ENCODE results near the gene SDR9C7. TPM values are rescaled to one million over a fixed set of nuclear protein-coding genes. Genes with fewer than 3 reads are reported as not detected.
"Not testable (repeated sequence)": the region's sequence is repeated elsewhere in the genome, so short reads cannot be mapped to it uniquely, and the experiment has no call there.

The SDR9C7 gene
- total RNA-seq, 2 experiments from 2014 or later = not detected

DNA sequence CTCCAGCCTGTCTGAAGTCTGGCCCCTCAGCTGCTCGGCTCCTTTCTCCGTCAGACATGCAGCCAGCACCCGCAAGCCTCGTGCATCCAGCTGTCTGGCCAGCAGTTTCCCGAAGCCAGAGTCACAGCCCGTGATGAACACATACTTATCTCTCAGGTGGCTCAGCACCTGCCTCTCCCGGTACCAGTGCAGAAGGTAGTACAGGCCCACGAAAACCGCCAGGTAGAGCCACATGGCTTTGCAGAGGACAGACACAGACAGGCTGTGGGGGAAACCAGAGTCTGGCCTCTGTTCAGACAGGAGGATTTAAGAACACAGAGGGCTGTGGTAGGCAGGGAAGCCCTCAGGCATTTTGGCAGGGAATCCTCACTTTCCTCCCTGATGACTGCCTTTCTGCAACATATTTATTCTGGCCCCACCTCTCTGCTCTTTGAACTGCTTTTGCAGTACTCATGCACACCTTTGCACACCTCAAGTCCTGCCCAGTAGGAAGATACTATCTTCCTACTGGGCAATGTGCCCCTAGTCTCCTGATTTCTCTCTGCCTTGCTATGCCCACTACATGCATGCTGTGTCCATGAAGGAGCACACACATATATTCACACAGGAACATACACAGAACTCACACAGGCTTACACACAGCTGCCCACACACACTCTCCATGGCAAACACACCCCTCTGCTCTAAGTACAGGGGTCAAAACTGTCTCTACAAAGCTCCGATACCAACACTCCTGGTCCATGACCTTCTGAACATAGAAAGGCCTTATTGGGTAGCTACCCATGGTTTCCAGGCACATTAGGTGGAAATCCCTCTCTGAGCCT, 23.2 kb upstream of the SDR9C7 start, which contains the start of gene RDH16:
RDH16 (minus strand) TSS at position 380 of the 824 bp plus-strand sequence; CDS start at position 234, 146 bp downstream.
- no peaks in the 10 kb centered on the region for H3K36me3 Mint-ChIP-seq
- no peak within 1 kb of the TSS for H3K27ac Mint-ChIP-seq
- no peak within 1 kb of the TSS for H3K4me3 Mint-ChIP-seq
- no peaks in the 10 kb centered on the region for H3K27me3 Mint-ChIP-seq
- no peaks in the 10 kb centered on the region for H3K4me1 Mint-ChIP-seq
- H3K9me3 Mint-ChIP-seq = peaks cover 4% of the 10 kb centered on the region
- DNase-seq = no peak

GRCh38 chr12:56955631-56956256, 21.5 kb upstream of the SDR9C7 start:
- H3K4me3 Mint-ChIP-seq = no peak overlapping the region
- H3K27ac Mint-ChIP-seq = no peak overlapping the region
- H3K9me3 Mint-ChIP-seq = peaks cover 4% of the 10 kb centered on the region
- H3K27me3 Mint-ChIP-seq = no peaks in the 10 kb centered on the region
- H3K4me1 Mint-ChIP-seq = no peaks in the 10 kb centered on the region
- no peak for DNase-seq
- H3K36me3 Mint-ChIP-seq = no peaks in the 10 kb centered on the region

DNA sequence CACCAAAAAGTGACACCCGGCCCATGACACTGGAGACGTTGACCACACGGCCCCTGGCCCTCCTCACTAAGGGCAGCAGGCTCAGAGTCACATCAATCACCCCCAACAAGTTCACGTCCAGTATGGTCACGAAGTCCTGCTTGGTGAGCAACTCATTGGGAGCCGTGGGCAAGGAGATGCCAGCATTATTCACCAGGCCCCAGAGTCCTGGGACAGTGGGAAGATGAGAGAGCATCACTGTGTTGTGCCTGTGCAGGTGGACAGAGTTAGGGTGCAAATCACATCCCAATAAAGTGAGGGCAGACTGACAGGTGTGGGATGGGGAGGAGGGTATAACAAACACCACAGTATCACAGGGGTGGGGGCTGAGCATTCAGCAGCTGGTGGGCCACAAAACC, 20.7 kb upstream of the SDR9C7 start:
- Mint-ChIP-seq H3K27ac (no peak overlapping the region), H3K4me3 (no peak overlapping the region)
- DNase-seq = no peak

DNA sequence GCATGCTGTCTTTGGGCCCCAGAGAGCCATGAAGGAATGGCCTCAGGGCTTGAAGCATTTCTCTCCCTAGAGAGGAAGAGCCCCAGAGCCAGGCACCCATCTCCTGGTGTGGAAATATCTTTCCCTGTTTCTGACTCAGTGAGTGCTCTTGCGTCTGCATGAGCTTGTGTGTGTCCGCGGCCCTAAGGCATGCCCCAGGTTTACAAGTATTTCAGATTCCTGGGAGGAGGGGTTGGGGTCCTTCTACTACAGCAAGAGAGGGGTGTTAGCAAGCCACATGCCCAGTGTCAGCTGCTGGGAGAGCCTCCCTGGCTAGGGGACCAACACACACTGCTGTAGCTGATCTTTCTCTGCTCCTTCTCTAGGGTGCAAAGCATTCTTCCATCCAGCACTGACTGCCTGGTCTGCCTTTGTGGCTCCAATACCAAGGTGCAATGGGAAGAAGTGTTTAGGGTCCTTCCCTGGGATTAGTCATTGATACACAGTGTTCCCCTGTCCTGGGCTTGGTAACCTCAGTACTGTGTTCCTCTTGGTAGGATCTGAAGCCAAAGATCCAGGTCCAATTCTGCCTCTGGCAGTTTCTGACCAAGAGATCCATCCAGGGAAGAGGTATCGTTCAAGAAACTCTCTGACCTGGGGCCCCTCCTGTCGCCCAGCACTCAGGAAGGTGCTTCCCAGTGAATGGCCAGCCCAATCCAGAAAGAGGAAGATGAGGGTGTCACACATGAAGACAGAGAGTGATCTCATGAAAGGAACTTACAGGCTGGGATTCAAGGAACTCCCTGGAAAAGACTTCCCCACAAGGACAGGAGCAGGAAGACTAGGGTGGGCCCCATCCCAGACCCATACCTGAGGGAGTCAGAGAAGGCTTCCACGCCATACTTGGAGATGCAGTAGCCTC, 20.1 kb upstream of the SDR9C7 start:
- Mint-ChIP-seq H3K4me1 (no peaks in the 10 kb centered on the region), H3K9me3 (peaks cover 4% of the 10 kb centered on the region)

More for the DNA sequence above, 20.7 kb upstream of the SDR9C7 start:
- no peaks in the 10 kb centered on the region for H3K27me3 Mint-ChIP-seq
- no peaks in the 10 kb centered on the region for H3K4me1 Mint-ChIP-seq
- H3K9me3 Mint-ChIP-seq = peaks cover 4% of the 10 kb centered on the region
- H3K36me3 Mint-ChIP-seq = no peaks in the 10 kb centered on the region

DNA sequence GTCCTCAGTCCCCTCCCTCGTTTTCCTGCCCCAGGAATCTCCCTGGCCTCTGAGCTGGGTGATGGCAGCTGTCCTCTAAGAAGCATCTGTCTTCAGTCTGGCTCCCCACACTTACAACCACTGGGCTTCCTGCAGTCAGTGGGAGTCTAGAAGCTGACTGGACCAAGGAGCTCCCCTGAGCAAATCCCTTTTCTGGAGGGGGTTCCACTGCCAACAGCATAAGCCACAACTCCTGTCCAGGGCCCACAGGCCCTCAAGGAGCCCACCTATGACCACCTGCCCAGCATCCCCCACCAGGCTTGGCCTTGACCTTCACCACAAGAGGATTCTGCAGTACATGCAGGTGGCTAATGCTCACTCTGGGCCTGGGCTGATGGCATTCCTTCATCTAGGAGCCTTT, 19.1 kb upstream of the SDR9C7 start:
- Mint-ChIP-seq H3K36me3 (no peaks in the 10 kb centered on the region), H3K9me3 (peaks cover 4% of the 10 kb centered on the region), H3K4me1 (no peaks in the 10 kb centered on the region), H3K27ac (no peak overlapping the region), H3K4me3 (no peak overlapping the region), H3K27me3 (no peaks in the 10 kb centered on the region)
- no peak for DNase-seq

More for the DNA sequence above, 20.1 kb upstream of the SDR9C7 start:
- DNase-seq = no peak
- Mint-ChIP-seq H3K36me3 (no peaks in the 10 kb centered on the region), H3K27me3 (no peaks in the 10 kb centered on the region), H3K27ac (no peak overlapping the region), H3K4me3 (no peak overlapping the region)

GRCh38 chr12:56951582-56952339, 17.6 kb upstream of the SDR9C7 start:
- H3K27me3 Mint-ChIP-seq = no peaks in the 10 kb centered on the region

DNA sequence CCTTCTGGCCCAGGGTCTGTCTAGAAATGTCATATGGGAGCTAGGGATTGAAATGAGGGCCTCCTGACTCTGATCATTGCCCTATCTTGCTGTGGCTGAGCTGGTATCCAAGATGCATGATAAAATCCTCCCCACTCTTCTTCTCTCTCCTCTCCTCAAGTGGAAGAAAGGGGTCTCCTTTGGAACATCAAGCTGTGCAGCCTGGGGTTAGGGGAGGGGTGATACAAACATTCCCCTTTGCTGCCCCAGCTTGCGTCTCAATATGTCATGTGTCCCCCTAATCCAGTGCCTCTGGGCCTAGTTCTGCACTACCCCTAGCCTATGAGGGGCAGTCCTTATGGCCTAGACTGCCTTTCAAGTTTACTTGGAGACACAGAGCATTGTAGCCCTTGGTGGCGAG, 14.7 kb upstream of the SDR9C7 start:
- H3K4me1 Mint-ChIP-seq = no peaks in the 10 kb centered on the region
- peaks cover 5% of the 10 kb centered on the region for H3K9me3 Mint-ChIP-seq
- DNase-seq = no peak
- no peak overlapping the region for H3K27ac Mint-ChIP-seq
- H3K36me3 Mint-ChIP-seq = no peaks in the 10 kb centered on the region
- no peak overlapping the region for H3K4me3 Mint-ChIP-seq
- peaks cover 4% of the 10 kb centered on the region for H3K27me3 Mint-ChIP-seq

More at GRCh38 chr12:56951582-56952339, 17.6 kb upstream of the SDR9C7 start:
- Mint-ChIP-seq H3K4me1 (no peaks in the 10 kb centered on the region), H3K36me3 (no peaks in the 10 kb centered on the region), H3K27ac (no peak overlapping the region), H3K4me3 (no peak overlapping the region), H3K9me3 (no peaks in the 10 kb centered on the region)
- DNase-seq = no peak

DNA sequence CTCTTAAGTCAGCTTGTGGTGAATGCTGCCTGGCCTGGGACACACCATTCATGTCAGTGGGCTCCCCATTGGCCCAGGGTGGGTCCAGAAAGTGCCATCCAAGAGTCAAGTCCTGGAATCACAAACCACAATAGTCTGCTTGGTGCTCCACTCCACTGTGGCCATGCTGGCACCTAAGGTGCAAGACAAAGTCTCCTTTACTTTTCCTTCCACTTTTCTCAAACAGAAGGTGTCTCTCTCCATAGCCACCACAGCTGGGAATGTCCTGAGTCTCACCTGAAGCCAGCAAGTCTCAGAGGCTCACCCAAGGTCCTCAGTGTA, 14.2 kb upstream of the SDR9C7 start:
- H3K4me1 Mint-ChIP-seq = no peaks in the 10 kb centered on the region
- H3K27ac Mint-ChIP-seq = no peak overlapping the region
- DNase-seq = no peak
- peaks cover 6% of the 10 kb centered on the region for H3K9me3 Mint-ChIP-seq
- H3K4me3 Mint-ChIP-seq = no peak overlapping the region
- no peaks in the 10 kb centered on the region for H3K36me3 Mint-ChIP-seq
- peaks cover 4% of the 10 kb centered on the region for H3K27me3 Mint-ChIP-seq

DNA sequence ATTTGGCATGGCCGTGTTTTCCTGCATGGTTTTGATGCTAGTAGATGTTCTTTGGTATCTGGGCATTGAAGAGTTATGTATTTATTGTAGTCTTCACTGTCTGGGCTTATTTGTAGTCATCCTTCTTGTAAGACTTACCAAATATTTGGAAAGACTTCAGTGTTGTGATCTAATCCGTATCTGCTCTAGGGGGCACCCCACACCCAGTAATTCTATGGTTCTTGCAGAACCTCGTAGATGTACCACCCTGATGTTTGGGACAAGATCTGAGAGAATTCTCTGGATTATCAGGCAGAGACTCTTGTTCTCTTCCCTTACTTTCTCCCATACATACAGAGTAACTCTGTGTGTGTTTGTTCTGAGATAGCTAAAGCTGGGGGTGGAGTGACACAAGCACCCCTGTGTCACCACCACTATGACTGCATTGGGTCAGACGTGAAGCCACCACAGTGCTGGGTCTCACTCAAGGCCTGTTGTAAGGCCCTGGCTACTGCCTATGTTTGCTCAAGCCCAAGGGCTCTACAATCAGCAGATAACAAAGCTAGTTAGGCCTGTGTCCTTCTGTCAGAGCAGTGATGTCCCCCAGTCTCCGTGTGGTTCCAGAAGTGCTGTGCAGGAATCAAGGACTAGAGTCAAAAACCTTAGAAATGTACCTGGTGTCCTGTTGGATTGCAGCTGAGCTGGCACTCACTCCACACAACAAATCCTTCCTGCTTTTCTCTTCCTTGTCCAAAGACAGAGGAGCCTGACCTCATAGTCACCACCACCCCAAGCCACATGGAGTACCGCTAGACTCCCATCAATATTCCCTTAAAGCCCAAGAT, 13.6 kb upstream of the SDR9C7 start:
- no peak overlapping the region for H3K27ac Mint-ChIP-seq
- DNase-seq = no peak
- H3K9me3 Mint-ChIP-seq = peaks cover 8% of the 10 kb centered on the region
- no peaks in the 10 kb centered on the region for H3K36me3 Mint-ChIP-seq
- no peaks in the 10 kb centered on the region for H3K4me1 Mint-ChIP-seq
- no peak overlapping the region for H3K4me3 Mint-ChIP-seq
- H3K27me3 Mint-ChIP-seq = peaks cover 4% of the 10 kb centered on the region

- peaks cover 4% of the 10 kb centered on the region for H3K27me3 Mint-ChIP-seq
- H3K4me3 Mint-ChIP-seq = no peak overlapping the region
- no peak overlapping the region for H3K27ac Mint-ChIP-seq
- H3K36me3 Mint-ChIP-seq = no peaks in the 10 kb centered on the region
- no peak for DNase-seq
- peaks cover 8% of the 10 kb centered on the region for H3K9me3 Mint-ChIP-seq
- peaks cover 3% of the 10 kb centered on the region for H3K4me1 Mint-ChIP-seq
Measured at GRCh38 chr12:56943878-56944277, 9.7 kb upstream of the SDR9C7 start.

GRCh38 chr12:56943374-56943773, 9.2 kb upstream of the SDR9C7 start:
- not testable (repeated sequence) for H3K4me1 Mint-ChIP-seq, H3K27me3 Mint-ChIP-seq, H3K9me3 Mint-ChIP-seq, H3K36me3 Mint-ChIP-seq, DNase-seq, H3K27ac Mint-ChIP-seq, H3K4me3 Mint-ChIP-seq

DNA sequence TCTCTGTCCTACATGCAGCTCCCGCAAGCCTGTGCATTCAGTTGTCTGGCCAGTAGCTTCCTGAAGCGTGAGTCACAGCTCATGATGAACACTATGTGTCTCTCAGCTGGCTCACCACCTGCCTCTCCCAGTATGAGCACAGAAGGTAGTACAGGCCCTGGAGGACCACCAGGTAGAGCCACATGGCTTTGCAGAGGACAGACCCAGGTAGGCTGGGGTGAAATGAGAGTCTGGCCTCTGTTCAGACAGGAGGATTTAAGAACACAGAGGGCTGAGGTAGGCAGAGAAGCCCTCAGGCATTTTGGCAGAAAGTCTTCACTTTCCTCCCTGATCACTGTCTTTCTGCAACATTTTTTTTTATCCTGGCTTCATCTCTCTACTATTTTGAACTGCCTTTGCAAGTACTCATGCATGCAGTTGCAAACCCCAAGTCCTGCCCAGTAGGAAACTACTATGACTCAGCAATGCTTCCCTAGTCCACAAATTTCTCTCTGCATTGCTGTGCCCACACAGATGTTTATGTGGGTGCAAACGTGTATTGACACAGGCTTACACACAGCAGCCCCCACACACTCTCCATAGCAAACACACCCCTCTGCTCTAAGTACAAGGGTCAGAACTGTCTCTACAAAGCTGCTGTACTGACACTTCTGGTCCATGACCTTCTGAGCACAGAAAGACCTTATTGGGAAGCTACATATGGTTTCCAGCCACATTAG, 7.2 kb upstream of the SDR9C7 start:
- H3K9me3 Mint-ChIP-seq = peaks cover 8% of the 10 kb centered on the region
- no peak overlapping the region for H3K27ac Mint-ChIP-seq
- H3K4me3 Mint-ChIP-seq = no peak overlapping the region
- H3K36me3 Mint-ChIP-seq = no peaks in the 10 kb centered on the region
- H3K4me1 Mint-ChIP-seq = peaks cover 3% of the 10 kb centered on the region
- no peak for DNase-seq
- peaks cover 7% of the 10 kb centered on the region for H3K27me3 Mint-ChIP-seq

- not testable (repeated sequence) for H3K36me3 Mint-ChIP-seq, H3K4me1 Mint-ChIP-seq, H3K27me3 Mint-ChIP-seq, DNase-seq, H3K27ac Mint-ChIP-seq, H3K4me3 Mint-ChIP-seq, H3K9me3 Mint-ChIP-seq
Measured at GRCh38 chr12:56940942-56941298, 6.7 kb upstream of the SDR9C7 start.
